ENCODE data around the gene AQP2. TPM values are rescaled to one million over a fixed set of nuclear protein-coding genes. Genes with fewer than 3 reads are reported as not detected.

Gene AQP2
- total and polyA plus RNA-seq, 2 experiments from 2014 or later, result 0.07 TPM; not detected in 1

DNA sequence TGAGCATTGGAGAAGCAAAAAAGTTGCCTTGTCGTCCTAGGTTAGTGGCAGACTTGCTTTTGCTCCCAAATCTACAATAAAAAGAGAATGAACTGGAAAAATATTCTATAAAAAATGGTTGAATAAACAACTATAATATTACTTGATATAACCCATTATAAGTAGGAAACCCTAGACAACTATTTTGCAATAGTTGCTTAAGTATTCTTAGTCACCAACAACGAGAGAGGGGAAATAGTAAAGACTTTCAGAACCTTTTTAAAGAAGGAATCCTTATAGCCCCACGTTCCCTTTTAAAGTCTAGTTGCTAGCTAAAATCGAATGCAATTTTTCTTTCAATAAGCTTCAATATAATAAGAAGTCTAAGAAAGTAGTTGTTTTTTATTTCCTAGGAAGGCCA lies 39.7 kb downstream of the AQP2 start (continued):
- TF ChIP-seq REST (IDR thresholded peaks at IDR 0.05; ENCODE audit: unreplicated experiment) (no peak), NANOG (IDR thresholded peaks at IDR 0.05; ENCODE audit: borderline replicate concordance) (no peak)

DNA sequence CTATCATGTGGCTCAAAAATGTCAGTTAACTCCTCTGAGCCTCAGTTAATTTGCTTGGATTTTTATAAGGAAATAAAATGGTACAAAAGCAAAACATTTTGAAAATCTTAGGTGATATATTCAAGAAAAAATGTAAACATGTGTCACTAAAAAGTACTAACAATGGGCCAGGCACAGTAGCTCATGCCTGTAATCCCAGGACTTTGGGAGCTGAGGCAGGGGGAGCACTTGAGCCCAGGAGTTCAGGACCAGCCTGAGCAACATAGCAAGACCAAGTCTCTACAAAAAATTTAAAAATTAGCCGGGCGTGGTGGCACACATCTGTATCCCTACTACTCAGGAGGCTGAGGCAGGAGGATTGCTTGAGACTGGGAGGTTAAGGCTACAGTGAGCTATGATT lies 47.9 kb downstream of the AQP2 start:
- ATAC-seq (no peak), DNase-seq (ENCODE audit: low spot score) (no peak)
- H3K9me3 Mint-ChIP-seq, result no peaks in the 10 kb centered on the region
- Histone ChIP-seq H3K4me1 (ENCODE audit: insufficient read depth) (no peaks in the 10 kb centered on the region), H4K20me1 (replicated peaks; ENCODE audit: insufficient read depth) (peaks cover 2% of the 10 kb centered on the region; the same call in 1 of the 2 replicates), H3K27me3 (ENCODE audit: insufficient read depth) (no peaks in the 10 kb centered on the region), H3K79me2 (replicated peaks; ENCODE audit: insufficient read depth) (no peaks in the 10 kb centered on the region), H3F3A (replicated peaks; ENCODE audit: low read depth) (no peaks in the 10 kb centered on the region), H3K4me3 (no peak overlapping the region), H3K4me2 (no peak overlapping the region), H3K9me2 (ENCODE audit: insufficient read depth) (no peaks in the 10 kb centered on the region), H2AFZ (no peak overlapping the region), H3K27ac (ENCODE audit: low read depth) (no peak overlapping the region), H3K36me3 (ENCODE audit: insufficient read depth) (peaks cover 47% of the 10 kb centered on the region)
- TF ChIP-seq NANOG (IDR thresholded peaks at IDR 0.05; ENCODE audit: borderline replicate concordance) (no peak), EZH2phosphoT487 (IDR thresholded peaks at IDR 0.05; ENCODE audit: unreplicated experiment) (no peak), ZNF331 (CRISPR knock-in tag; IDR thresholded peaks at IDR 0.05; ENCODE audit: low read depth) (no peak), STAT1 (IDR thresholded peaks at IDR 0.05; ENCODE audit: unreplicated experiment) (no peak), ZNF462 (CRISPR knock-in tag; IDR thresholded peaks at IDR 0.05) (no peak)
- TF ChIP-seq, protein P1, sequence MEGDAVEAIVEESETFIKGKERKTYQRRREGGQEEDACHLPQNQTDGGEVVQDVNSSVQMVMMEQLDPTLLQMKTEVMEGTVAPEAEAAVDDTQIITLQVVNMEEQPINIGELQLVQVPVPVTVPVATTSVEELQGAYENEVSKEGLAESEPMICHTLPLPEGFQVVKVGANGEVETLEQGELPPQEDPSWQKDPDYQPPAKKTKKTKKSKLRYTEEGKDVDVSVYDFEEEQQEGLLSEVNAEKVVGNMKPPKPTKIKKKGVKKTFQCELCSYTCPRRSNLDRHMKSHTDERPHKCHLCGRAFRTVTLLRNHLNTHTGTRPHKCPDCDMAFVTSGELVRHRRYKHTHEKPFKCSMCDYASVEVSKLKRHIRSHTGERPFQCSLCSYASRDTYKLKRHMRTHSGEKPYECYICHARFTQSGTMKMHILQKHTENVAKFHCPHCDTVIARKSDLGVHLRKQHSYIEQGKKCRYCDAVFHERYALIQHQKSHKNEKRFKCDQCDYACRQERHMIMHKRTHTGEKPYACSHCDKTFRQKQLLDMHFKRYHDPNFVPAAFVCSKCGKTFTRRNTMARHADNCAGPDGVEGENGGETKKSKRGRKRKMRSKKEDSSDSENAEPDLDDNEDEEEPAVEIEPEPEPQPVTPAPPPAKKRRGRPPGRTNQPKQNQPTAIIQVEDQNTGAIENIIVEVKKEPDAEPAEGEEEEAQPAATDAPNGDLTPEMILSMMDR (conservative IDR thresholded peaks at IDR 0.05; ENCODE audit: low read depth in 2 of 2), result peak in 1 of 2 experiments; percentile 30; a peak in 2 of 4 replicates
- TF ChIP-seq, protein P2, sequence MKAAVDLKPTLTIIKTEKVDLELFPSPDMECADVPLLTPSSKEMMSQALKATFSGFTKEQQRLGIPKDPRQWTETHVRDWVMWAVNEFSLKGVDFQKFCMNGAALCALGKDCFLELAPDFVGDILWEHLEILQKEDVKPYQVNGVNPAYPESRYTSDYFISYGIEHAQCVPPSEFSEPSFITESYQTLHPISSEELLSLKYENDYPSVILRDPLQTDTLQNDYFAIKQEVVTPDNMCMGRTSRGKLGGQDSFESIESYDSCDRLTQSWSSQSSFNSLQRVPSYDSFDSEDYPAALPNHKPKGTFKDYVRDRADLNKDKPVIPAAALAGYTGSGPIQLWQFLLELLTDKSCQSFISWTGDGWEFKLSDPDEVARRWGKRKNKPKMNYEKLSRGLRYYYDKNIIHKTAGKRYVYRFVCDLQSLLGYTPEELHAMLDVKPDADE (IDR thresholded peaks at IDR 0.05), result no peak
- no peaks in the 10 kb centered on the region for H3K27me3 Mint-ChIP-seq (ENCODE audit: insufficient read depth, low read depth, poor library complexity)
- peaks cover 74% of the 10 kb centered on the region for H3K36me3 Mint-ChIP-seq (ENCODE audit: low read depth)
- H3K4me1 Mint-ChIP-seq, result no peaks in the 10 kb centered on the region
- no peak overlapping the region for H3K27ac Mint-ChIP-seq
- H3K4me3 Mint-ChIP-seq, result no peak overlapping the region

Data from GM23338 (cell line).